ENCODE data around the gene PFDN4. TPM values are rescaled to one million over a fixed set of nuclear protein-coding genes. Genes with fewer than 3 reads are reported as not detected.

Gene PFDN4
- total and polyA plus RNA-seq, 2 of the 4 experiments (the other 2 are of a cell fraction): 14.9 to 93.2 TPM

- H3K4me2 ChIP-seq (ENCODE audit: low read depth, low read length): no peak overlapping the region
- H3K36me3 ChIP-seq (ENCODE audit: control insufficient read depth, insufficient read depth, low read length): no peaks in the 10 kb centered on the region
- TF ChIP-seq POLR2A (IDR thresholded peaks at IDR 0.05; ENCODE audit: low read depth, low read length) (no peak), MAZ (IDR thresholded peaks at IDR 0.05; ENCODE audit: borderline replicate concordance, low read depth, low read length) (no peak), MAFK (IDR thresholded peaks at IDR 0.05; ENCODE audit: low read depth, low read length) (no peak), SMC3 (IDR thresholded peaks at IDR 0.05; ENCODE audit: low read depth, low read length) (no peak), RFX5 (IDR thresholded peaks at IDR 0.05; ENCODE audit: low read depth, low read length) (no peak), MXI1 (IDR thresholded peaks at IDR 0.05; ENCODE audit: borderline replicate concordance, low read depth, low read length) (no peak), NFE2L2 (IDR thresholded peaks at IDR 0.05; ENCODE audit: low read depth, low read length) (0 out of 2 replicates have a peak, but pooled peaks have one; percentile 36), ELK1 (IDR thresholded peaks at IDR 0.05; ENCODE audit: borderline replicate concordance, low read depth, low read length) (no peak)
- no peak overlapping the region for H4K5ac ChIP-seq (ENCODE audit: low read depth, low read length)
- H2AK5ac ChIP-seq (ENCODE audit: low read depth, low read length): no peak overlapping the region
- CTCF ChIA-PET: no interaction called here
- no peaks in the 10 kb centered on the region for H3K9me3 ChIP-seq (ENCODE audit: control insufficient read depth, insufficient read depth, low read length)
- 0 out of 4 replicates have a peak overlapping the region, but pooled peaks of 1 of the 2 experiments have one; percentile 24 for H4K8ac ChIP-seq (ENCODE audit: low read depth in 2 of 2, low read length in 2 of 2)
- intact Hi-C loops (cut with micrococcal nuclease) (no loop called here), dilution Hi-C loops (cut with HindIII; ENCODE audit: low sequenced_read_pairs, unreplicated experiment) (no loop called here), in situ Hi-C loops (cut with MboI; ENCODE audit: low sequenced_read_pairs) (no loop called here)
- no peak overlapping the region for H3K56ac ChIP-seq (ENCODE audit: extremely low read depth, insufficient read depth, low read length)
- H3K9me1 ChIP-seq (ENCODE audit: insufficient read depth, low read length): peaks cover 2% of the 10 kb centered on the region; the same call in 1 of the 2 replicates
- peak overlapping the region; percentile 71 for H2AFZ ChIP-seq (replicated peaks; ENCODE audit: low read length, poor library complexity)
- H2BK120ac ChIP-seq (ENCODE audit: low read depth, low read length): peak overlapping the region; percentile 50; the same call in 1 of the 2 replicates
- no peaks in the 10 kb centered on the region for H3K79me1 ChIP-seq (ENCODE audit: low read depth in 1 of 2, low read length in 2 of 2)
- no peak overlapping the region for H3K4me3 ChIP-seq (ENCODE audit: insufficient read depth, low read depth, low read length)
- DNase-seq (peak; percentile 66), ATAC-seq (ENCODE audit: low read depth) (peak; percentile 35; the same call in 1 of the 2 replicates)
- H2BK15ac ChIP-seq (ENCODE audit: low read depth, low read length): no peak overlapping the region
- WGBS, 2 experiments (ENCODE audit: extremely low coverage in 2 of 2, insufficient read length in 1 of 2): no CpG with 5 or more reads among the region's 5 CpGs
- no peak overlapping the region for H2BK5ac ChIP-seq (ENCODE audit: low read depth, low read length, poor library complexity, severe bottlenecking)
- no peak overlapping the region for H3K27ac ChIP-seq (ENCODE audit: insufficient read depth, low read length)
- H3K27me3 ChIP-seq (ENCODE audit: control insufficient read depth, insufficient read depth, low read length): no peaks in the 10 kb centered on the region
- no peak overlapping the region for H4K91ac ChIP-seq (ENCODE audit: insufficient read depth, low read depth, low read length)
- peak overlapping the region; percentile 34; the same call in 1 of the 2 replicates for H3K4ac ChIP-seq (ENCODE audit: low read depth, low read length)
- H3K14ac ChIP-seq (replicated peaks; ENCODE audit: low read depth, low read length): 0 out of 2 replicates have a peak overlapping the region, but pooled peaks have one; percentile 39
- POLR2A ChIA-PET (ENCODE audit: unreplicated experiment): no interaction called here
- peak overlapping the region; percentile 21 for H2BK20ac ChIP-seq (ENCODE audit: low read depth, low read length)
- peak overlapping the region; percentile 33 for H2AK9ac ChIP-seq (replicated peaks; ENCODE audit: low read depth, low read length, poor library complexity)
- no peak overlapping the region for H3K9ac ChIP-seq (ENCODE audit: low read depth, low read length)
- no peak overlapping the region for H3K18ac ChIP-seq (ENCODE audit: low read depth, low read length)
- no TSS peak for BruUV-seq (replicated peaks)
- no peaks in the 10 kb centered on the region for H4K20me1 ChIP-seq (ENCODE audit: insufficient read depth, low read length)
- H3K4me1 ChIP-seq (ENCODE audit: control insufficient read depth, insufficient read depth, low read length): peaks cover 6% of the 10 kb centered on the region
- H3K23ac ChIP-seq (ENCODE audit: low read depth, low read length): peak overlapping the region; percentile 37; the same call in 1 of the 2 replicates
Measured at GRCh38 chr20:54255157-54255556, 47.3 kb downstream of the PFDN4 start.
